NCI-H446 (cell line): ENCODE measurements around the gene SNX17.
"Not testable (repeated sequence)": the region's sequence is repeated elsewhere in the genome, so short reads cannot be mapped to it uniquely, and the experiment has no call there.

Experiments
- DNase-seq, 2 experiments: peaks; one replicate each; lab custom pipeline; 2025; lab: John Stamatoyannopoulos, UW

The SNX17 gene

DNA sequence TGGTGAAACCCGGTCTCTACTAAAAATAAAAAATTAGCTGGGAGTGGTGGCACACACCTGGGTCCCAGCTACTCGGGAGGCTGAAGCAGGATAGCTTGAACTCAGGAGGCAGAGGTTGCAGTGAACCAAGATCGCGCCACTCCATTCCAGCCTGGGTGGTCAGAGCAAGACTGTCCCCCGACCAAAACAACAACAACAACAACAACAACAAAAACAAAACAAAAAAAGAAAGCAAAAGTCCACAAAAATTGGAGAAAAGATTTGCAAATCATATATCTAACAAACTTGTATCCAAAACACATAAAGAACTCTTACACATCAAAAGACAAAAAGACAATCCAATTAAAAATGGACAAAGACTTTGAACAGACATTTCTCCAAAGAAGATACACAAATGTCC is 28.5 kb downstream of the SNX17 start:
- no peak for DNase-seq

DNA sequence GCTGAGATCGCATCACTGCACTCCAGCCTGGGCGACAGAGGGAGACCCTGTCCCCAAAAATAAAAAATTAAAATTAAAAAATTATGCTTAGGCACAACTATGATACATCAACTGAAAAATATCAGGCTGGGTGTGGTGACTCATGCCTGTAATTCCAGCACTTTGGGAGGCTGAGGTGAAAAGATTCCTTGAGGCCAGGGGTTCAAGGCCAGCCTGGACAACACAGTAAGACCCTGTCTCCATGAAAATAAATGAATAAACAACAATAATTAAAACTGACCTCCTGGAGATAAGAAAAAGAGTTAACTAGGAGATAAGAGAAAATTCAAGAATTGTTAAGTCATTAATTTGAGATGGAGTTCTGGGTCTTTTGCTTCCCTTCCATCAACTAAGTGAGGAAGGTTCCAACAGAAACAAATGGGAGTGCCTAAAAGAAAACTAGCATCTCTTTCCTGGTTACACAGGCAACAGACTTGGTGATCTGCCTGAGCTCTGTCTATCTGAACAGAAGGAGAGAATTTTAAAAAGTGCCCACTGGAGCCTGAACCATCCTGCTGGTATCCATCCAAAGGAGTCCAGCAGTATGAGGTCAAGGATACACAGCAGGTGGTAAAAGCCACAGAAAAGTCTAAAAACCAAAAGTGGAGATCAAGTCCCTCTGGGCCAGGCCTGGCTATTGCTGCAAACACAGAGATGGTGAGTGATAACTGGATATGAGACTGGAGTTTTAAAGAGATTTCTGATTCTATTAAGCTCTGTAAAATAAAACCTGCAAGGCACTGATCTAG is 30.1 kb downstream of the SNX17 start:
- DNase-seq = no peak

DNA sequence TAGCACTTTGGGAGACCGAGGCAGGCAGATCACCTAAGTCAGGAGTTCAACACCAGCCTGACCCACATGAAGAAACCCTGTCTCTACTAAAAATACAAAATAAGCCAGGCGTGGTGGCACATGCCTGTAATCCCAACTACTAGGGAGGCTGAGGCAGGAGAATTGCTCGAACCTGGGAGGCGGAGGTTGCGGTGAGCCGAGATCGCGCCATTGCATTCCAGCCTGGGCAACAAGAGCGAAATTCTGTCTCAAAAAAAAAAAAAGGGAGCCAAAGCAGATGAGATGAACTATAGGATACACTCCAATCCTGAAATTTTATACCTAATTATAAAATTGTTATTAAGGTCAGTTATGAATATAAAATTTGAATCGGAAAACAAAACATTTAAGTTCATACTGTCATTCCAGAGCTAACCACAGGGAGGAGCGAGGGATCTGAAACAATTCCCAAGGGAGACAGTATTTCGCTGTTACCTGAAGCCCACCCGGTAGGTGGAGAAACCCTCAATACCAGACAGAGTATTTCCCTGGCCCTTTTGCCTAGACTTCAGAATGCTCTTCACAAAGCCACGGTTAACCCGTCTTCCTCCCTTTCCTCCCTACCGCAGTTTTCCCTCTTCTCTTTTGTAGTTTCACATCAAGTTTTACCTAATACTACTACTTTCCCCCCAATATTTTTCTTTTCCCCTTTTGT is 37.5 kb downstream of the SNX17 start:
- DNase-seq = peak in 1 of 2 experiments; percentile 46

DNA sequence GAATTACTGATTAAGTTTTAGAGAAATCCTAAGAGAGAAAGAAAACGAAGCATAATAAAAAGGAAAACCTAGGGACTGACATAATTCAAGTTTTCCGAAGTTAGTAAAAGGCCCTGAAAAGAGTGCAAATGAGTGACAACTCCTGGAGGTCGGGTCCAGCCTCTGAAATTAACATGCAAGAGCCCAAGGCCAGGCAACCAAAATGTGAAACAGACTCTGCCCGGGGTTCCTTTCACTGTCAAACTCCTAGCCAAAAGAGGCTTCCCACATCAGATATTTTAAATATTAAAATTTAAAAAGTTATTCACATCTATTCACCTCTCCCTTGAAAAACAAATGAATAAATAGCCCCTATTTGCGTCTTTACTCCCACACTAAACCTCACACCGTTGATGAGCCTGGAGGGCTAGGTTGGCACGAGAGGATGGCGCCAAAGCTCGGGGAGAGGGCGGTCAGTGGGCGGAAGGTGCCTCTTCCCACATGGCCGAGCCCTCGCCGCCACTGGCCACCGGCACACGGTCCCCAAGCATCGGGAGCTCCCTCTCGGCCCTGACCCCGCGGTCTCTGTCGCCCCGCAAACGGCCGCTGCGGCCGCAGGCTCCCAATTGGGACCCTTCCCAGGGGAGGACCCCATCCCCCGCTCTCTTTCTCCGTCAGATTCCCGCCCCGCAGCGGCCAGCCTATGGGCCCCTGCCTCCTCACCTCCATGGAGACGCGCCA is 38.3 kb downstream of the SNX17 start:
- peak in 1 of 2 experiments; percentile 12 for DNase-seq

DNA sequence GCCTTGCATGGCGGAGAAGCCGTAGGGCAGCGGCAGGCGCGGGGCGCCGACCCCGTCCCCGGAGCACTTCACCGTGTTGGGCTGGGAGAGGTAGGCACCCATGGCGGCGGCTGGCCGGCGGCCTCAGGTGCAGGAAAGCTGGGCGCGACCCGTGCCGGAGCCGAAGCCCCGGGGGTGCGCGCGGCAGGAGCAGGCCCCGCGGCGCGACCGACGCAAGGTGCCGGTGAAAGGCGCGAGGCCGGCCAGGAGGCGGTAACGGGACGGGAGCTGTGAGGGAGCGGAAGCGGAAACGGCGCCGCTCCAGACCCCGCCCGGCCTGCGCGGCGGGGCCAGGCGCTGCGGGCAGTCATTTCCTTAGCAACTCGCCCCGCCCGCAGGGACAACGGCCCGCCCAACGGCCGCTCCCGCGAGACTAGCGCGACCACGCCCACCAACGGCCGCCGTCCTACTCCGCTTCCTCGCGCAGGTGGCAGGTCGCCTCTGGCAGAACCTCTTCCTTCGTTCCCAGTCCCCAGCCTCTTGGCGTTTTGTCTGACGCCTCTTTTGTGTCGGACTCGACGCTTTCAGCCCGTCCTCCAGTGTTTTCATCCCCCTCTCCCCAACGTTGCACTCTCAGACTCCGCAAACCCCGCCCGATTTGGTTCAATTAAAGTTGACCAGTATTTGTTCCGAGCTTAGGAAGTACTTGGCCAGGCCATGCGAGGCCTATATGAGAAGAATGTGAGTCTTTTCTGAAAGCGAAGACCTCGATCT is 39.1 kb downstream of the SNX17 start, which contains the start of gene PPM1G:
Gene PPM1G, minus strand, starts transcription at position 271 of the 753 bp plus-strand sequence. Its CDS starts 169 bp downstream, at position 102.
- peak; percentile 76 to 95 for DNase-seq

DNA sequence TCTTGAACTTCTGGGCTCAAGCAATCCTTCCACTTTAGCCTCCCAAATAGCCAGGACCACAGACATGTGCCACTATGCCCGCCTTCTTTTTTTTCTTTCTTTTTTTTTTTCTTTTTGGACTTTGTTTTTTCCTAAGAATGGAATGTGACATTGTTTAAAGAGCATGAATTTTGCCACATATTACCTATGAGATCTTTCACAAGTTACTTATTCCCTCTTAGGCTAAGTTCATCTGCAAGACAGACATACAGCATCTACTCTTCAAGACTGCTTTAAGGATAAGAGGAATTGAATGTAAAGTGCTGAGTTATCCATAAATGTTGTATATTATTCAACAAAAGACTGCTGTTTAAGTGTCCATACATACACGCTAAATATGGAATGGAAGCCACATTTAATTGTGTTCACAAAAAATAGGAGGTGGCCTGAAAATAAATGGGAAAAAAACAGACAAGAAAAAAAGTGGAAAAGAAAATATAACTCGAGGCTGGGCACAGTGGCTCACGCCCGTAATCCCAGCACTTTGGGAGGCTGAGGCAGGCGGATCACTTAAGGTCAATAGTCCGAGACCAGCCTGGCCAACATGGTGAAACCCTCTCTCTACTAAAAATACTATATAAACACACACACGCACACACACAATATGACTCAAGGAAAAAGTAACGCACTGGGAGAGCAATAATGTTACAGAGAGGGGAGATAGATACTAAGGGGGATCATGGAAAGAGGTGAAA is 42.2 kb downstream of the SNX17 start:
- no peak for DNase-seq

DNA sequence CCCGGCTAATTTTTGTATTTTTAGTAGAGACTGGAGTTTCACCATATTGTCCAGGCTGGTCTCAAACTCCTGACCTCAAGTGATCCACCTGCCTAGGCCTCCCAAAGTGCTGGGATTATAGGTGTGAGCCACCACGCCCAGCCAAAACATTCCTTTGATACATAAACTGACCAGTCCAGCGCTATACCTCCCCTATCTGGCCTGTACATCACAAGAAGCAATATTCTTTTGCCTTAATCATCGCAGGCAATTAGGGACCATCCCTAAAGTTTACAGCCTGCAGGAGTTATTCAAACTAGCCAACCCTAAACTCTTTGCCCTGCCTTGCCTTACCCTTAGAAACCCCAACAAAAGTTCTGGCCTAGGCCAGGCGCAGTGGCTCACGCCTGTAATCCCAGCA is 45.7 kb downstream of the SNX17 start:
- no peak for DNase-seq

DNA sequence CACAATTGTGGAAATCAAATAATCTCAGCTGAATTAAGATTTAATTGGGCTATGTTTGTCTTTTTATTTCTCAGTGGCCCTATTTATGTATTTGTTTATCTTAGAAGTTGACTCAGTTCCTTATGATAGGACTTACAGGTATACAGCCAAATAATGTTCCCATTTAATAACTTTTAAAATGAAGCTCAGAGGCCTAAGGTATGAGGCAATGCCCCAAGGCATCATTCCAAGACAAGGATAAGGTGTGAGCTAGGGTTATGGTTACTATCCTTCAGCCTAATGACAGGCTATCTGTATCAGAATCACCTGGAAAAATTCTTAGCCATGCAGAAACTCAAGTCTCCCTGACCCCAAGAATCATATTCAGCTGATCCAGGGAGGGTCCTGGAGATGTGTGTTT is 50.6 kb downstream of the SNX17 start:
- no peak for DNase-seq

DNA sequence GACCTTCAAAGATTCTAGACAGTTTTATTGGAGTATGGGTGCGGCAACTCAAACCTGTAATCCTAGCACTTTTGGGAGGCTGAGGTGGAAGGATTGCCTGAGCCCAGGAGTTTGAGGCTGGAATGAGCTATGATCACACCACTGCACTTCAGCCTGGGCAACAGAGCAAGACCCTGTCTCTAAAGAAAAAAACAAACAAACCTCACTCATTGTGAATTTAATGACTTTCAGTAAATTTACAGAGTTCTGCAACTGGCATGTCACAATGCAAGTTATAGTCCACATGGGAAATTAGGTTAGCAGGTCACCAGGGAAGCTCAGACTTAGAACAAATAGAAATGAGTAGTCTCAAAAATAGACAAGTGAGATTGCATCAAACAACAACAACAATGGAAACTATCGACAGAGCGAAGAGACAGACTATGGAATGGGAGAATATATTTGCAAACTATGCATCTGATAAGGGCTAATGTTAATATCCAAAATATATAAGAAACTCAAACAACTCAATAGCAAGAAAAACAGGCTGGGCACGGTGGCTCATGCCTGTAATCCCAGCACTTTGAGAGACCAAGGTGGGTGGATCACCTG is 51.3 kb downstream of the SNX17 start:
- no peak for DNase-seq

DNA sequence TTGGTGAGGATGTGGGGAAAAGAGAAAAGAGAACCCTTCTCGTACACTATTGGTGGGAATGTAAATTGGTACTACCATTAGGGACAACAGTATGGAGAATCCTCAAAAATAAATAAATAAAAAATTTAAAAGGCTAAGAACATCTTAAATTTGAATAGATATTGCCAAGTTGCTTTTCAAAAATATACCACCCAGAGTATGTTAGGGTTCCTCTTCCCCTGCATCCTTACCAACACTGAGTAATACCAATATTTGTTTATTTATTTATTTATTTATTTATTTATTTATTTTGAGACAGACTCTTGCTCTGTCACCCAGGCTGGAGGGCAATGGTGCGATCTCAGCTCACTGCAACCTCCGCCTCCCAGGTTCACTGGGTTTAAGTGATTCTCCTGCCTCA is 52.5 kb downstream of the SNX17 start:
- DNase-seq = no peak

DNA sequence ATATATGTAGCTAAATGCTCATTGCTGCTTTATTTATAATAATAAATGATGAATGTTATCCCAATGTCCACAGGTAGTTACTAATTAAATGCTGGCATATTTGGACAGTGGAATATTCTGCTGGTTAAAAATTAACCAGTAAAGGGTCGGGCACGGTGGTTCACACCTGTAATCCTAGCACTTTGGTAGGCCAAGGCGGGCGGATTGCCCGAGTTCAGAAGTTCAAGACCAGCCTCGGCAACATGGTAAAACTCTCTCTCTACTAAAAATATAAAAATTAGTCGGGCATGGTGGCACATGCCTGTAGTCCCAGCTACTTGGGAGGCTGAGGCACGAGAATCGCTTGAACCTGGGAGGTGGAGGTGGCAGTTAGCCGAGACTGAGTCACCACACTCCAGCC is 54.6 kb downstream of the SNX17 start:
- DNase-seq = not testable (repeated sequence)
